IMR-90 (cell line): ENCODE measurements around the gene CYP19A1. TPM values are rescaled to one million over a fixed set of nuclear protein-coding genes. Genes with fewer than 3 reads are reported as not detected.

Experiments
- ATAC-seq: fragments of 200-7000 bp; cut with Tn5 transposase; 2 replicates; pipeline ENCODE4 v1.9.1; 2020; ENCODE audit warnings: low read depth, mild to moderate bottlenecking, moderate library complexity
- BruUV-seq: library from RNA; stranded (reverse); fragments of 400-500 nt; replicated peaks from 2 replicates; lab custom pipeline; 2021; lab: Mats Ljungman, UMichigan
- CTCF ChIA-PET: fragments of 300-600 bp; formaldehyde crosslinking; extraction: SDS; loops from one replicate; lab custom pipeline; 2021; ENCODE audit warnings: antibody characterized with exemption; lab: Yijun Ruan, JAX
- POLR2A ChIA-PET: fragments of 300-600 bp; sonication (Branson Sonifier 250); formaldehyde crosslinking; loops from one replicate; lab custom pipeline; 2022; ENCODE audit warnings: antibody characterized with exemption; ENCODE audit not compliant: unreplicated experiment; lab: Charles Lee
- DNase-seq: peaks from one replicate; pipeline ENCODE4 v3.0.0; 2013
- H2AFZ ChIP-seq: replicated peaks from 2 replicates; pipeline ENCODE3; 2013; ENCODE audit warnings: low read length, mild to moderate bottlenecking; ENCODE audit not compliant: poor library complexity
- H2AK5ac ChIP-seq: 2 replicates; pipeline ENCODE4 v1.6.1; 2013; ENCODE audit warnings: low read depth, low read length, inconsistent platforms
- H2AK9ac ChIP-seq: replicated peaks from 2 replicates; pipeline ENCODE3; 2013; ENCODE audit warnings: mild to moderate bottlenecking, low read depth, low read length, moderate library complexity; ENCODE audit not compliant: poor library complexity
- H2BK120ac ChIP-seq: 2 replicates; pipeline ENCODE4 v1.6.1; 2013; ENCODE audit warnings: low read depth, low read length, inconsistent platforms
- H2BK15ac ChIP-seq: 3 replicates; pipeline ENCODE4 v1.6.1; 2013; ENCODE audit warnings: low read depth, low read length, inconsistent platforms
- H2BK20ac ChIP-seq: 2 replicates; pipeline ENCODE4 v1.6.1; 2013; ENCODE audit warnings: low read depth, mild to moderate bottlenecking, inconsistent platforms, low read length, moderate library complexity
- H2BK5ac ChIP-seq: 2 replicates; pipeline ENCODE4 v1.6.1; 2013; ENCODE audit warnings: mild to moderate bottlenecking, low read depth, low read length, inconsistent platforms; ENCODE audit not compliant: poor library complexity, severe bottlenecking
- H3K14ac ChIP-seq: replicated peaks from 2 replicates; pipeline ENCODE4 v1.6.1; 2013; ENCODE audit warnings: low read depth, low read length, inconsistent platforms
- H3K18ac ChIP-seq: 2 replicates; pipeline ENCODE4 v1.6.1; 2013; ENCODE audit warnings: low read depth, low read length, control low read depth
- H3K23ac ChIP-seq: 2 replicates; pipeline ENCODE4 v1.6.1; 2013; ENCODE audit warnings: low read depth, low read length, inconsistent platforms
- H3K27ac ChIP-seq: 2 replicates; pipeline ENCODE4 v1.5.1; 2013; ENCODE audit warnings: mild to moderate bottlenecking, control low read depth, low read length; ENCODE audit not compliant: insufficient read depth
- H3K27me3 ChIP-seq: 2 replicates; pipeline ENCODE4 v1.6.1; 2013; ENCODE audit warnings: low read length; ENCODE audit not compliant: control insufficient read depth, insufficient read depth
- H3K36me3 ChIP-seq: 2 replicates; pipeline ENCODE4 v1.6.1; 2013; ENCODE audit warnings: low read length, mixed read lengths; ENCODE audit not compliant: control insufficient read depth, insufficient read depth
- H3K4ac ChIP-seq: 2 replicates; pipeline ENCODE4 v1.6.1; 2013; ENCODE audit warnings: low read depth, low read length, inconsistent platforms
- H3K4me1 ChIP-seq: 2 replicates; pipeline ENCODE4 v1.6.1; 2013; ENCODE audit warnings: low read length, mixed read lengths; ENCODE audit not compliant: control insufficient read depth, insufficient read depth
- H3K4me2 ChIP-seq: 2 replicates; pipeline ENCODE4 v1.6.1; 2013; ENCODE audit warnings: low read depth, mild to moderate bottlenecking, control low read depth, low read length, moderate library complexity
- H3K4me3 ChIP-seq: 2 replicates; pipeline ENCODE4 v1.5.1; 2013; ENCODE audit warnings: low read depth, mild to moderate bottlenecking, control low read depth, low read length, moderate library complexity; ENCODE audit not compliant: insufficient read depth
- H3K56ac ChIP-seq: 2 replicates; pipeline ENCODE4 v1.6.1; 2013; ENCODE audit warnings: low read length, inconsistent platforms; ENCODE audit not compliant: insufficient read depth; ENCODE audit errors: extremely low read depth
- H3K79me1 ChIP-seq, 2 experiments: 2 replicates each; pipeline ENCODE4 v1.6.1; 2013; ENCODE audit warnings: low read length in 2 of 2, inconsistent platforms in 1 of 2, low read depth in 1 of 2
- H3K9ac ChIP-seq: 2 replicates; pipeline ENCODE4 v1.6.1; 2013; ENCODE audit warnings: low read depth, low read length, control low read depth
- H3K9me1 ChIP-seq: 2 replicates; pipeline ENCODE4 v1.6.1; 2013; ENCODE audit warnings: low read length, inconsistent platforms; ENCODE audit not compliant: insufficient read depth
- H3K9me3 ChIP-seq: 2 replicates; pipeline ENCODE4 v1.6.1; 2013; ENCODE audit warnings: low read length; ENCODE audit not compliant: control insufficient read depth, insufficient read depth
- H4K20me1 ChIP-seq: 2 replicates; pipeline ENCODE4 v1.6.1; 2013; ENCODE audit warnings: low read length, inconsistent platforms; ENCODE audit not compliant: insufficient read depth
- H4K5ac ChIP-seq: 2 replicates; pipeline ENCODE4 v1.6.1; 2013; ENCODE audit warnings: mild to moderate bottlenecking, low read depth, low read length, control low read depth
- H4K8ac ChIP-seq, 2 experiments: 2 replicates each; pipeline ENCODE4 v1.6.1; 2013; ENCODE audit warnings: low read depth in 2 of 2, low read length in 2 of 2, control low read depth in 1 of 2, inconsistent platforms in 1 of 2
- H4K91ac ChIP-seq: 2 replicates; pipeline ENCODE4 v1.6.1; 2013; ENCODE audit warnings: low read depth, low read length, inconsistent platforms; ENCODE audit not compliant: insufficient read depth
- BHLHE40 ChIP-seq: fragments of 150-350 bp; IDR thresholded peaks from 2 replicates; pipeline ENCODE4 v1.6.1; 2016; ENCODE audit warnings: mild to moderate bottlenecking, low read depth, low read length
- CEBPB ChIP-seq: IDR thresholded peaks from 2 replicates; pipeline ENCODE4 v1.6.1; 2012; ENCODE audit warnings: low read depth, low read length, improper control_type of control experiment
- CHD1 ChIP-seq: IDR thresholded peaks from 2 replicates; pipeline ENCODE4 v1.6.1; 2012; ENCODE audit warnings: low read depth, low read length, improper control_type of control experiment
- FOS ChIP-seq: fragments of 150-350 bp; IDR thresholded peaks from 2 replicates; pipeline ENCODE4 v1.6.1; 2016; ENCODE audit warnings: low read depth, low read length
- MAFK ChIP-seq: IDR thresholded peaks from 2 replicates; pipeline ENCODE4 v1.6.1; 2012; ENCODE audit warnings: low read depth, low read length, improper control_type of control experiment
- MAZ ChIP-seq: IDR thresholded peaks from 2 replicates; pipeline ENCODE4 v1.6.1; 2012; ENCODE audit warnings: low read depth, mild to moderate bottlenecking, low read length, improper control_type of control experiment, moderate library complexity, borderline replicate concordance
- MXI1 ChIP-seq: IDR thresholded peaks from 2 replicates; pipeline ENCODE4 v1.6.1; 2012; ENCODE audit warnings: low read depth, mild to moderate bottlenecking, low read length, moderate library complexity, borderline replicate concordance
- NFE2L2 ChIP-seq: fragments of 150-350 bp; IDR thresholded peaks from 2 replicates; pipeline ENCODE4 v1.6.1; 2016; ENCODE audit warnings: low read depth, mild to moderate bottlenecking, low read length
- RAD21 ChIP-seq: IDR thresholded peaks from 2 replicates; pipeline ENCODE4 v1.6.1; 2012; ENCODE audit warnings: low read length, improper control_type of control experiment
- RFX5 ChIP-seq: IDR thresholded peaks from 2 replicates; pipeline ENCODE4 v1.8.0; 2012; ENCODE audit warnings: low read depth, mild to moderate bottlenecking, low read length, moderate library complexity
- SMC3 ChIP-seq: fragments of 150-350 bp; IDR thresholded peaks from 2 replicates; pipeline ENCODE4 v1.6.1; 2016; ENCODE audit warnings: low read depth, mild to moderate bottlenecking, antibody characterized with exemption, low read length, moderate library complexity
- USF2 ChIP-seq: fragments of 150-350 bp; IDR thresholded peaks from 2 replicates; pipeline ENCODE4 v1.6.1; 2017; ENCODE audit warnings: mild to moderate bottlenecking, antibody characterized with exemption, low read length, low read depth
- WGBS, 2 experiments: methylation state at CpG; one replicate each; pipeline versions ENCODE4 v1.1.5 to v1.1.7; 2013; ENCODE audit warnings: missing lambda C conversion rate in 2 of 2; ENCODE audit not compliant: insufficient read length in 1 of 2; ENCODE audit errors: extremely low coverage in 2 of 2; 5-methylcytosine and 5-hydroxymethylcytosine counted together
- dilution Hi-C: fragments of 300-500 bp; cut with HindIII; formaldehyde crosslinking; loops from one replicate; pipeline ENCODE4 v1.14.3; 2018; ENCODE audit warnings: low sequenced_read_pairs; ENCODE audit not compliant: unreplicated experiment
- in situ Hi-C: fragments of 300-500 bp; cut with MboI; formaldehyde crosslinking; loops from 3 replicates; pipeline ENCODE4 v1.14.3; 2019; ENCODE audit warnings: low sequenced_read_pairs, inconsistent platforms, mixed read lengths
- intact Hi-C: fragments of 100-400 bp; cut with micrococcal nuclease; formaldehyde crosslinking; loops from 2 replicates; pipeline ENCODE4 v1.10.0; 2022
- polyA plus RNA-seq, 3 experiments: library from polyadenylated mRNA; depleted of rRNA; stranded (reverse); fragments of >200 nt; gene quantifications; 2 replicates each; pipeline ENCODE4 v1.2.3, GENCODE V29; 2012; ENCODE audit warnings: low replicate concordance in 1 of 3
- total RNA-seq: library from RNA; depleted of rRNA; stranded (reverse); fragments of >200 nt; gene quantifications from 2 replicates; pipeline ENCODE4 v1.2.3, GENCODE V29; 2012

The CYP19A1 gene
- total and polyA plus RNA-seq, 2 of the 4 experiments (the other 2 are of a cell fraction) = not detected

GRCh38 chr15:51227940-51228732 is 110.3 kb downstream of the CYP19A1 start (continued):
- no peak for TF ChIP-seq CHD1

GRCh38 chr15:51226576-51227210 is 111.7 kb downstream of the CYP19A1 start:
- Histone ChIP-seq H3K9me3 (no peaks in the 10 kb centered on the region), H2AK5ac (peak overlapping the region; percentile 48; the same call in 1 of the 2 replicates), H4K91ac (no peak overlapping the region), H3K4me2 (no peak overlapping the region), H4K8ac (no peak overlapping the region), H3K56ac (no peak overlapping the region), H3K14ac (no peak overlapping the region), H2BK20ac (no peak overlapping the region), H2BK15ac (peak overlapping the region; percentile 24; the same call in 1 of the 3 replicates), H3K23ac (no peak overlapping the region), H3K4me1 (peaks cover 12% of the 10 kb centered on the region), H2BK5ac (no peak overlapping the region), H3K27ac (no peak overlapping the region), H3K36me3 (no peaks in the 10 kb centered on the region), H3K4me3 (no peak overlapping the region), H3K9me1 (peaks cover 13% of the 10 kb centered on the region), H4K5ac (no peak overlapping the region), H2BK120ac (no peak overlapping the region), H2AK9ac (no peak overlapping the region), H3K18ac (no peak overlapping the region), H4K20me1 (no peaks in the 10 kb centered on the region), H3K79me1 (no peaks in the 10 kb centered on the region), H3K27me3 (no peaks in the 10 kb centered on the region), H2AFZ (no peak overlapping the region), H3K4ac (no peak overlapping the region), H3K9ac (no peak overlapping the region)
- no TSS peak for BruUV-seq
- intact Hi-C loops (no loop called here), in situ Hi-C loops (no loop called here), dilution Hi-C loops (no loop called here)
- ChIA-PET POLR2A (interaction anchor here (0.6 kb wide), 1 partner anchor 18 kb away, joined by 5 read pairs; no protein-coding TSS in a partner anchor), CTCF (interaction anchor here (1.1 to 1.5 kb wide), 2 partner anchors 63 to 93 kb away, joined by 3 to 4 read pairs; no protein-coding TSS in a partner anchor)
- TF ChIP-seq MXI1 (no peak), MAZ (no peak), SMC3 (no peak), RAD21 (no peak), FOS (no peak), MAFK (no peak), BHLHE40 (no peak), RFX5 (no peak), CEBPB (no peak), NFE2L2 (no peak), USF2 (no peak)
- no CpG with 5 or more reads among the region's 6 CpGs for WGBS, 2 experiments
- ATAC-seq (no peak), DNase-seq (no peak)
